ENCODE measurements around the gene SENP1.
"Not testable (repeated sequence)": the region's sequence is repeated elsewhere in the genome, so short reads cannot be mapped to it uniquely, and the experiment has no call there.

SENP1 gene

DNA sequence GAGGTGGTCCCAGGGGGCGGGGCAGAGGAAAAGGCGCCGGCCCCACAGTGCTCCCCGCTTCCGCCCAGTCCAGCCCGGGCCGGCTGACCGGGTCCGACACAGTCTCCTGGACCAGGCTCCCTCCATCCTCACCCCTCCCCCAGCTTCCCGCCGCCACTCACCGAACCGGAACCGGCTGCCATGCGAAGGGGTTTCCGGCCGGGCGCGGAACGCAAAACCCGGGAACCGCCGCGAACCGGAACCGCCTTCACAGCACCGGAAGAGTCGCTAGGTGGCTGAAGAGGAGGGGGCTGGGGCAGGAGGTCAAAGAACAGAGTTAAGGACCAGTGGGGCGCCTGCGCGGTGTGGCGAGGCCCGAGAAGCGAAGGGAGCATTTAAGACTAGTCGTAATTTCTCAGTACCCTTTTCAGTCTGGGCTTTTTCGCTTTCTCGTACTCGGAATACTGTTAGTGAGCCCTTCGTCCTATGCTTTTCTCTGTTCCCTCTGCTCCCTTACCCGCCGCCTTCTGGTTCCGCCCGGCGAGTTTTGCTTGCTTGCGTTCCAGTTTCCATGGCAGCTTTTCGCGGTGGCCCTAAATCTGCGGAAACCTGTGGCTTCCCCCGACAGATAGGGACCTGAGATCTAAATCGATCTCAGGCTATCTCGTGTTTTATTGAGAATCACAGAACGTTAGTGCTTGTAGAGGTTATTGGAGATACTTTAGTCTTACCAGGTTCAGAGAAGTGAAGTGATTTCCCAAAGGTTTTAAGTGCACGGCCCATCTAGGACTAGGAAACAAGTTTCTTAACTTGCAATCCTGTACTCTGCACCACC is at the start of gene SENP1:
Gene SENP1, minus strand, starts transcription at position 213 of the 814 bp plus-strand sequence. CDS start 4,607 bp downstream, outside the sequence.
- FAIRE-seq: no peak

DNA sequence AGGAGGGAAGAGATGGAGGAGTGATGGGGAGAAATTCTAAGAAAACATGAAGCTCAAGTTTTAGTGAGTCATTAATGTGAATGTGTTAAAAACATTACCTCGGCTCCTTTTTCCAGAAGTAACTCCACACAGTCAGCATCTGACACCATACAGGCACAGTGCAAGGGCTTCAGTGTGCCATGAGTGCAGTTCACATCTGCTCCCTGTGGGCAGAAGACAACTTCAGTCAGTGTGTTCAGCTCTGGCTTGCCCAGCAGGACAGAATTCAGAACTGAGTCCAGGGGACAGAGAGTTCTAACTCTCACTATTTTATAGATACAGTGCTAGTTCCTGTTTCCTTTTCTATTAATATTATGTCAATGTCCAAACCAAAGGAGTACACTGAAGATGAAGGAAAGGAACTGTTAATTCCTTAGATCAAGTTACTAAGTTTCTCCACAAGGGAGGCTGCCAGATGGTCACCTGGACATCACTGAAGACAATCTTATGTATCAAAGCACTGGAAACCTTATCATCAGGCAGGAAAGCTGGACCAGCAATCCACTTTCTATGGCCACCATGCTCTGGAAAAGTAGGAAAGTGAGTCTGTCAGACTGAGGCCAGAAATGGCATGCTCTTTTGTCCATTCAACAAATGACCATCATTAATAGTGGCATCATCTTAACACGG is 45.4 kb upstream of the SENP1 start:
- no peak for FAIRE-seq

GRCh38 chr12:48145981-48146380 is 40.1 kb upstream of the SENP1 start:
- no peak for FAIRE-seq

GRCh38 chr12:48143898-48144297 is 38.0 kb upstream of the SENP1 start:
- FAIRE-seq: no peak

- FAIRE-seq: no peak
Measured at GRCh38 chr12:48142818-48143674, 37.2 kb upstream of the SENP1 start.

DNA sequence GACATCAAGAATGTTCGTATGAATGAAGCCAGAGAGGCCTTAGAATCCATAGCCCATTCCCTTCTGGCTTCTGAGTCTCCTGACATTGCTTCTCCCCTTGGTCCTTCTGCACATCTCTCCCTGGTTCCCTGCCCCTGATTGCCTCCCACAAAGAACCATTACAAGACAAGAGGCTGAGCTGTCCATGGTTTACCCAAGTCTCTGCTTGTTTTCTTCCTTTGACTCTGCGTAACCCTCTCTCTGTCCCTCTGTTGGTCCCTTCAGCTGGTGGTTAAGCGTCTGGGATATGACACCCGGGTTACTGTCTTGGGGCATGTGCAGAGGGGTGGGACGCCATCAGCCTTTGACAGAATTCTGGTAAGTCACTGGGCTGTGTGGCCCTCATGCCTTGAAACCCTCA is 29.1 kb upstream of the SENP1 start:
- FAIRE-seq: no peak

GRCh38 chr12:48132826-48133225 is 26.9 kb upstream of the SENP1 start:
- no peak for FAIRE-seq

- no peak for FAIRE-seq
Measured at GRCh38 chr12:48131517-48131916, 25.6 kb upstream of the SENP1 start.

DNA sequence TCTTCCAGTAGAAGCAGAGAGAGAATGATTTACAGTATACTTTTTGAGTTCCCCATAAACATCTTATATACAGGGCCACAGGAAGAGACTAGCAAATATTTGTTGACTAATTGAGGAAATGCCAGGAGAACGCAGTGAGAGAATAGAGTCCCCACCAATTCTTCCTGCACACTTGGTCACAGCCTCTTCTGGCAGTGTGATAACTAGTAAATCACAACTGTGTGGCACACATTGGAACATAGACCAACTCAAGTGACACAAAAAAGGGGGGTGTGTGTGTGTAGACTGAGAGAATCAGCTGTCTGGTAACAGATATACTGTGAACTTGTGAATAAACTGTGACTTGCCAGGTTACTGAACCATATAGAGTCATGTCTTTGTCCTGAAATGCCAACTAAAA is 23.5 kb upstream of the SENP1 start:
- FAIRE-seq: no peak

DNA sequence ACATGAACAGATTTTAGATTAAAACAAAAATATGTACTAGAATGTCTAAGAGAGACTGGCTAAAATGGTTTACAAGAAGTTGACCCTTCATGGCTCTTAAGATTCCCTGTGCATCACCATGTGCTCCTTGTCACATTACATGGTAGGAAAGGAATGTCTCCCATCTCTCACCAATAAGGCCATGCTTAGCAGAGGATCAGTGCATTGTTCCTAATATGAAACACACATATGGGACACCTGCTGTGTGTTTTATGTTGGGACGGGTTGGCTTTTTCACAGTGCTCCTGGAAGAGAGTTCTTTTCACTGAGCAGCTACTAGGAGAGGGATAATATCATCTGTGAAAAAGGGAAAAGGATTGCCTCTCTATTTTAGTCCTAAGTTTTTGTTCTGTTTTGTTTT is 22.9 kb upstream of the SENP1 start:
- FAIRE-seq: no peak

DNA sequence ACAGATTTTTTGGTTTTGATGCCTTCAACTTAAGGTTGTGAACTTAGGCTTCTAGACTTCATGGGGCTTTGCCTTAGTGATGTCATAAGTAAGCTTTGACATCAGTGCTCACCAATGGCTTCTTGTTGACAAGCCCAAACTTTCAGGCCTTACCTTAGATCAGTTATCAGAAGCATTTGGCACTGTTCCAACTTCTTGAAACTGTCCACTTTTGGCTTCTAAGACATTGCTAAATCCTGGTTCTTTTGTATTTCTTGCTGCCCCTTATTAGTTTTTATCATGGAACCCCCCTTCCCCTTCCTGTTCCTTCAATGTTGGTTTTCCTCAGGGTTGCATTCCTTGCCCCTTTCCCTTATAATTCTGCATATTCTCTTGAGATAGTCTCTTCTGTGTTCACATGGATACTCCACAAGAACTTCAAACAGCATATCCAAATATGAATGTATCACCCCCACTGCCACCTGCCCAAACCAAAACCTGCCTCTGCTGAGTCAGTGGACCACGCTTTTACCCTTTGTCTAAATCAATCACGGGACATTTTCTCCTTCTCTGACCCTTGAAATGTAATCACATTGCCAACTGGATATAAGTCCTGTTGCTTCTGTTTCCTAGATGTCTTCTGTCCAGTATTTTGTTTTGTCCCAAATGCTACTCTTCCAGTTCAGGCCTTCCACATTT is 21.2 kb upstream of the SENP1 start:
- no peak for FAIRE-seq

- FAIRE-seq: no peak
Measured at GRCh38 chr12:48125985-48126384, 20.1 kb upstream of the SENP1 start.

- FAIRE-seq: not testable (repeated sequence)
Measured at GRCh38 chr12:48125542-48125941, 19.7 kb upstream of the SENP1 start.

- FAIRE-seq: no peak
Measured at GRCh38 chr12:48123169-48123568, 17.3 kb upstream of the SENP1 start.

DNA sequence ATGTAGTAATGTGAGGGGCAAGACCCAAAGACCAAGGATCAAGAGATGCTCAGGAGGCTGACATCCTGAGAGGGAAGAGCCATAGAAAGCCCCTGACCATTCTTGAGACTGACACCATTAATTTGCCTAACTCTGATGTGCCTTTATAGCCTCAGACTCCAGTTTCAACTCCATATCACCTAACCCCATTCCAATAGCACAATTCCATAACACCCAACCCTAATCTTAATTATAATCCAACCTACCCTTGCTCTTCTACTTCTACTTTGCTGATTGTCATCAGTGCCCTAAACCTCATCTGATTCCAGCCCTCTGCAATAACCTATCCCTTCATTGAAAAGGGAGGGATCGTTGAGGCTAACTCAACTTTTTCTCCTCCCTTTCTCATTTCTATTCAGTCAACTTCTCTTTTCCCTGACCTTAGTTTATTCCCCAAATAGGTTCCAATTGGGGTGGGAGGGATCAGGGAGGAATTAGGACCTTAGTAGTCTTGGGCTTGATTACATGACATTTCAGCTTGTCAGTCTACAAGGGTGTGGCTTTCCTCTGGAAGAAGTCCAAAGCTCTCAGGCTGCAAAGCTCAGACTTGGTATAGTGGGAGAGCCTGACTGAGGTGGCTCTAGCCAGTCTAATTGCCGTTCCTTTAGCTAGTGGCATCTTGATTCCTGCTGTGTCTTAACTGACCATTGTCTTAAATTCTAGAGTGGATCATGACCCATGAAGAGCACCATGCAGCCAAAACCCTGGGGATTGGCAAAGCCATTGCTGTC is 16.4 kb upstream of the SENP1 start:
- no peak for FAIRE-seq

DNA sequence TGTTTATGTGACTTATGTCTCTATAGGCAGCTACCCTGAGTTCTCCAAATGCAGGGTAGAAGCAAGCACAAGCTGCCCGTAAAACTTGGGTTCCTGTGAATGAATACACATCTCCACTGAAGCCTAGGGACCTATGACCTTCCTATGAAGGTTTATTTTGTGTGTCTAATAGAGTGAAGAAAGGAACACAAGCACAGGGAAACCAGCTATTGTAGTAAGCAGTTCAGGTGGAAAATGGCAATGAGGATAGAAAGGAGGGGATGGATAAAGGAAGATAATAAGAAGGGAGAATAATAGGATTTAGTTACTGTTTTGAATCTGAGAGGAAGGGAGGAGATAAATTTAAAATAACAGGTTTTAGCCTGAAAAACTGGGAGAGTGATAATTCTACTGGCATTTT is 15.6 kb upstream of the SENP1 start:
- no peak for FAIRE-seq

GRCh38 chr12:48119834-48120195 is 13.9 kb upstream of the SENP1 start:
- FAIRE-seq: no peak

DNA sequence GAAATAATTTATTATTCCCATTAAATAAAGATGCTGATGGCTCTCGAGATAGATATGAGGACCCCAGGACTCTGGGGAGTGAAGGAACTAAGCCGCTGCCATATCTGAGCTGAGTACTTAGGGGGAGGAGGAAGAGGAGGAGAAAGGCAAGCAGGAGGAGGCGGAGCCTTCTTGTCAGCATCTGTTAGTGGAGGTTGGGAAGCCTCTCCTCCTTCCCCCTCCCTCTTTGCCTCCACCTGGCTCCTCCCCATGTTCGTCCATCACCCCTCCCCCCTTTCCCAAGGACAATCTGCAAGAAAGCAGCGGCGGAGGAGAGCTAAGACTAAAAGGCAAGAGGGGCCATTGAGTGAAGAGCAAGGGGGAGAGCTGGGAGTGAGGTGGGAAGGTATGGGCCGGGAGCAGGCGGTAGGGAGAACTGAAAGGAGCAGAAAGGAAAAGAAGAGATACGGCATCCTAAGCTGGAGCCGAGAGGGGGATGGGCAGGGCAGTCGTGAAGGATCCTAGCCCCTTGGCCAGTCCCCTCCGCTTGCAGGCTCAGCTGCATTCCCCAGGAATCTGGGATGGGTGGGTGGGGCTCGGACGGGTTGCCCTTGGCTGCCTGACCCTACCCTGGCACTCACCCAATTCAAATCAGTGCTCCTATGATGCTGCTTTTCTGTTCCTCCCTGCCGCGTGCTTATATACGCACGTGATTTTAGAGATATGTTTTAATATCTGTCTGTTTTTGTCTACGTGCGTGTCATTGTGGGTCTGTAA is 13.4 kb upstream of the SENP1 start, which contains the start of gene PFKM:
Gene PFKM, plus strand, starts transcription at position 287 of the 756 bp plus-strand sequence. CDS start 3,411 bp downstream, outside the sequence.
- FAIRE-seq: no peak

GRCh38 chr12:48118284-48118871 is 12.5 kb upstream of the SENP1 start:
- no peak for FAIRE-seq

GRCh38 chr12:48115957-48116356 is 10.1 kb upstream of the SENP1 start:
- FAIRE-seq: no peak

GRCh38 chr12:48111312-48111693 is 5.4 kb upstream of the SENP1 start:
- FAIRE-seq: not testable (repeated sequence)
